SKM-1 treated with dmso at 0.1 percent for 144 hours (cell line): ENCODE results near the gene GATB.

Experiments used
- DNase-seq: peaks from one replicate; lab custom pipeline; 2025; ENCODE audit not compliant: unreplicated experiment; lab: John Stamatoyannopoulos, UW

The GATB gene, protein sequence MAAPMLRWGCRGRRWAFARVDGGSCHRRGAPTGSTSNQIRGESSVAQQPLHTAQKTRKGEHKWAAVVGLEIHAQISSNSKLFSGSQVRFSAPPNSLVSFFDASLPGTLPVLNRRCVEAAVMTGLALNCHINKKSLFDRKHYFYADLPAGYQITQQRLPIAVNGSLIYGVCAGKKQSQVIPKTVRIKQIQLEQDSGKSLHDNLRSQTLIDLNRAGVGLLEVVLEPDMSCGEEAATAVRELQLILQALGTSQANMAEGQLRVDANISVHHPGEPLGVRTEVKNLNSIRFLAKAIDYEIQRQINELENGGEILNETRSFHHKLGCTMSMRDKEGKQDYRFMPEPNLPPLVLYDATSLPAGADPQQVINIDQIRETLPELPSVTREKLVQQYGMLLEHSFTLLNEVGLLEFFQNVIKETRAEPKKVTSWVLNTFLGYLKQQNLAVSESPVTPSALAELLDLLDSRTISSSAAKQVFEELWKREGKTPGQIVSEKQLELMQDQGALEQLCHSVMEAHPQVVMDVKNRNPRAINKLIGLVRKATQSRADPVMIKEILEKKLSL

DNA sequence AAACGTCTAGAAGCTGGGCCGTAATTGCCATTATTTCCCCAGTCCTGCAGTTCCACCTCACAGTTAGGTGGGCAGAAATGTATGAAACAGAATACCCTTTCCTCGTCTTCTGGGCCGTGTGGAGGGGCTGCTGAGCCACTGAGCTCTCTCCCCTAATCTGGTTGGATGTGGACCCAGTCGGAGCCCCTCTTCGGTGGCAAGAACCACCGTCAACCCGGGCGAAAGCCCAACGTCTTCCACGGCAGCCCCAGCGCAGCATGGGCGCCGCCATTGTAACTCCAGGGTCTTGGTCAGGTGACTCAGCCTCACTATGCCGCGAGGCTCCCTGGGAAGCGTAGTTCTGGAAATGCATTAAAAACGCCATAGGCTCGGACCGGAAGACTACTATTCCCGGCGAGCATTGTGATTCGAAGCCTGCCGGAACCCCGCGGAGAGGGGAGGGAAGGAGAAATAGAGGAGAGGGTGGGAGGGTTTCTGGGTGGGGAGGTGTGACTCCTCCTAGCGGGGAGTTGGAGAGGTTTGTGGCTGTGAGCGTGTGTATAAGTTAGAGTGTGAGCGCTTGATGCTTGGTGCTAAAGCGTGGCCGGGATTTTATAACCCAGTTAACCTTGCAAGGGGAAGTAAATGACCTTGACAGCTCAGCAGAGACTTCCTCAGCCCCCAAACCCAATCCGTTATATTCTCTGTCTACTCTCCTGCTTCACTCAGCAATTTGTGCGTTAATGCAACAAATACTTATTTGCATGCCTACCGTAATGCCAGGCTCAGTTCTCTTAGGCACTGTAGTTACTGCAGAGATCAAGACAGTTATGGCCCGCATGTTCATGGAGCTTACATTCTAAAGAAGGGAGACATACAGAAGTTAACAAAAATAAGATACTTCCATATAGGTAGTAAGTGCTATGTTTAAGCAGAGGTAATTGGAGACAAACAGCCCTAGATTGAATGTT lies at the start of gene GATB:
Gene GATB (minus strand): TSS at position 296 of the 950 bp plus-strand sequence. CDS start 25 bp downstream, at position 271.
- peak; percentile 98 for DNase-seq

DNA sequence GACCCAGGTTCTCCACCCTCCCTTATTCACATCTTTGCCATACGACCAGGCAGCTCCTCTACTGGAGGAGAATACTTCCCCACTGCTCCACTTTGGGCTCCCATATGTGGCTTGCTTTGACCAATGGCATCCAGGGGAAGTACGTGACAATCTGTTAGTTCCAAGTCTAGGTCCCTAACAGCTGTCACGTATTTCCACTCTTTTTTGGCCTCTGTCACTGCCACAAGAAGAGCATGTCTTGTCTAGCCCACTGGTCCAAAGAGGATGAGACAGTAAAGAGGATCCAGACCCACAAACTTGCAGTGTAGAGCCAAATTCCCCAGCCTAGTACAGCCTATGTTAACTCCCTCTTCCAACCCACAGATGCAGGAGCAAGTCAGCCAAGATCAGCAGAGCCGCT lies 49.7 kb upstream of the GATB start:
- DNase-seq: no peak

DNA sequence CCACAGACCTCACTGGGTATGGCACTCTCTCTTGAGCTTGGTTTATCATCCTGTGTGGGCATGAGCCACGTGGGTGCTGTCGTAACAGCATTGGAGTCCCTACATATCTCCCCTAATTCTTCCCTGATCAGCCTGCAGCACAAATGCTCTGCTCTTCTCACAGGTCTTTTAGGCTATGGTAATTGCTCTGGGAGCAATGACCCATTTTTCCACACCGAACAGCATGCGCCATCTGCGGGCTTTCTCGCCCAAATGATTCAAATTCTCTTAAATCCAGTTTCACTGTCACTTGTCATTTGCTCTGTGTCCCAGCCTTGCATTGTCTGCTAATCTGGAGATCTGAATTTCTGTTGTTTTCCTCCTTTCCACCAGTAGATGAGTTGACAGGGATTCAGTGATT lies 48.9 kb upstream of the GATB start:
- no peak for DNase-seq

DNA sequence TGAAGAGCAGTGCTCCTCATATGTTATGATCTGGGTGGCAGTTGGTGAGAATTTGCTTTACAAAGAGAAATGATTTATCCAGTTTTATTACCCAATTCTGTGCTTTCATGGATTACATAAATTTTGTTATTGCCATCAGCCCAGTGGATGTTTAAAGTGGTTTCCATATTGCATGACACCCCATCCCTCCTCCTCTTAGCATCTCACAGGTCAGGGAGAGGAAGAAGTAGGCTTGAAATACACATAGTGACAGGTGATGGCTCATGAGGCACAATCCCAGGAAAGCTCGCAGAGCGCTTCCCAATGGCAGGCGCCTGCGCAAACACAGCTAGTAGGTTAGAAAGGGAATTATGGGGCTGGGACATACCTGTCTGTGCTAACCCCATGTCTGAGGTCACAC lies 47.7 kb upstream of the GATB start:
- no peak for DNase-seq

DNA sequence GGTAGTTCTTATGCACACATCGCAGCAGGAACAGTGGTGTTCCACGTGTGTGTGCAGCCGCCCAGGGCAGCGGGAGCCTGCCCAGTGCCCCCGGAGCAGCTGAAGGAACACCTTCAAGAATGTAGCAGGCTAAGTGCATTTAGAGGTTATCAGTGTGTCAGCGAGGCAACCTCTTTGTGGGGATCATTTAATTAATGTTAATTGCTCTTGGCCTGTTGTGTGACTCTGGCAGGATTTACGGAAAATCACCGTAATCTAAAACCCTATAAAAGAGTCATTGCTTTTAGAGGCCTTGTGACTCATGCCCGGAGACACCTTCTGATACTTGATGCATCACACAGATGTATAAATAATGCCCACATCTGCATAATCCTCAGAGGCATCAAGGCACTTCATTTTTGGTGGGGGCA lies 47.3 kb upstream of the GATB start:
- DNase-seq: no peak

DNA sequence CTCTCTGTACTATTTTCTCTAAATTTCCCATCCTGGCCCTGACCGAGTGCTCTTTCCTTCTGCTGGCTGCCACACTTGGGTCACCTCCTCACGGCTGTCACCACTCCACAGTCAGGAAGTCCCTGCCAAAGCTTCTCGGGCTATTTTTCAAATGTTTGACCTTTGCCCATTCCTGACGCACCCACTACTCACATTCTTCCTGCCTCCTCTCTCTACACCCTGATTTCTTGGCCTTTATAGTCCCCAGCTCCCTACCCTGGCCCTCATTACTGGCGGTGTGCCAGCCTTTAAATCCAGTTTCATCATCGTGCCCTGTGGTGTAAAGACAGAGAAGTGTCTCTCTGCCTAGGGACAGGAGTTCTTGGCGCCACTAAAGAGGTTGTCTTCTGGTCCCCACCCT lies 46.4 kb upstream of the GATB start:
- DNase-seq: no peak

DNA sequence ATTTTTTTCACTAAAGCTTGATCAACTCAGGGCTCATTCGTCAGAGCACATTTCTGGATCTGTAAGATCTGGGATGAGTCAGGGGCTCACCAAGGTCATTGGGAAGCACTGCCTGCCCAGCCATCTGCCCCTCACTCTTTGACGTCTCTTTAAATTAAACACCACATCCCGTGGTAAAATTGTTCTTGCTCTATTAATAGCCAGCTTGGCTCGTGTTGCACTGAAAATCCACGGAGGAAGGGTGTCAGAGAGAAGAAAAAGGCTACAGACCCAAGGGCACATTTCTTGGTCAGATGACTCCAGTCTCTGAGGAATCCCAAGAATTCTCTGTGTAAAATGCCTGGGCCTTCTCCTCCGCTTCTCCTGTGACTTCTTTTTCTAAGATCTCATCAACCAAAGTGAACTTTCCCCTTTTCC lies 45.7 kb upstream of the GATB start:
- no peak for DNase-seq

DNA sequence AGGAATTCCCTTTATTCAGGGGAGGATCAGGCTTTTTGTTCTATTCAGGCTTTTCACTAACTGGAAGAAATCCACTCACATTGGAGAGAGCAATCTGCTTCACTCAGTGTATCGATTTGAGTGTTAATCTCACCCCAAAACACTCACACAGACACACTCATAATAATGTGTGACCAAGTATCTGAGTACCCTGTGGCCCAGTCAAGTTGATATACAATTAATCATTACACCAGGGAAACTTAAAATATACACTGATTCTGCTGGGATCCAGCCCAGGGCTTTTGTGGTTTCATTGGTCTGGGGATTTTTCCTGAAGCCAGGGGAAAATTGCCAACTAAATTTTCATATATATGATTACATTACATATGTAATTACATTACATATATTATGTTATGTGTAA lies 44.0 kb upstream of the GATB start:
- DNase-seq: no peak

DNA sequence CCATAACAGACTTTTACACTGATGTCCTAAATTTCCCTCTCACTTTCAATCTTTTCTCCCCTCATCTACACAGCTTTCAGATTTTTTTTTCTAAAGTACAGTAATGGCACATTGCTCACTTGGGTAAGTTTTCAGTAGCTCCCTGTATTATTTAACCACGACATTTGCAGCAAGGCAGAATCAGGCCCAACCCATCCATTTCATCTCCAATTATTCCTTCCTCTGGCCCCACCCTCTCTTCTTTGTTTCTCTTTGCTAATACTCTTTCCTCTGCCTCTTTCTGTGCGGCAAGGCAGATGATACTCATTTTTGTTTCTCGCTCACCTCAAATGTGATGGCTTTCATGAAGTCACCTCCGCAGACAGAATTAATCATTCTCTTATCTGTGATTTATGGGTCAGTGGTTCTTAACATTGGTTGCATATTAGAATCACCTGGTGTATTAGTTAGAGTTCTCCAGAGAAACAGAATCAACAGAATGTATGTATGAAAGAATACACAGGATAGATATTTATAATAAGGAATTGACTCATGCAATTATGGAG lies 43.4 kb upstream of the GATB start:
- no peak for DNase-seq

DNA sequence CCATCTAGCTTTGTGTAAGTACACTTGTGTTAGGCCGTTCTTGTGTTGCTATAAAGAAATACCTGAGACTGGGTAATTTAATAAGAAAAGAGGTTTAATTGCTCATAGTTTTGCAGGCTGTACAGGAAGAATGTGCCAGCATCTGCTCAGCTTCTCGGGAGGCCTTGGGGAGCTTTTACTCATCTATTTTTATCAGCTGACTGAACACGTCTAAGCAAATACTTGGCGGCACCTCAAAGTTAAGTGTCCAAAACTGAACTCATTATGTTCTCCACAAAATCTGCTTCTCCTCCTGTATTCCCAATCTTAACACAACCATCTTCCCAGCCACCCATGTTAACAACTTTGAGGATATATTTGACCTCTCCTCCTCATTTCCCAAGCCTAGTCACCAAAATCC lies 42.4 kb upstream of the GATB start:
- no peak for DNase-seq

DNA sequence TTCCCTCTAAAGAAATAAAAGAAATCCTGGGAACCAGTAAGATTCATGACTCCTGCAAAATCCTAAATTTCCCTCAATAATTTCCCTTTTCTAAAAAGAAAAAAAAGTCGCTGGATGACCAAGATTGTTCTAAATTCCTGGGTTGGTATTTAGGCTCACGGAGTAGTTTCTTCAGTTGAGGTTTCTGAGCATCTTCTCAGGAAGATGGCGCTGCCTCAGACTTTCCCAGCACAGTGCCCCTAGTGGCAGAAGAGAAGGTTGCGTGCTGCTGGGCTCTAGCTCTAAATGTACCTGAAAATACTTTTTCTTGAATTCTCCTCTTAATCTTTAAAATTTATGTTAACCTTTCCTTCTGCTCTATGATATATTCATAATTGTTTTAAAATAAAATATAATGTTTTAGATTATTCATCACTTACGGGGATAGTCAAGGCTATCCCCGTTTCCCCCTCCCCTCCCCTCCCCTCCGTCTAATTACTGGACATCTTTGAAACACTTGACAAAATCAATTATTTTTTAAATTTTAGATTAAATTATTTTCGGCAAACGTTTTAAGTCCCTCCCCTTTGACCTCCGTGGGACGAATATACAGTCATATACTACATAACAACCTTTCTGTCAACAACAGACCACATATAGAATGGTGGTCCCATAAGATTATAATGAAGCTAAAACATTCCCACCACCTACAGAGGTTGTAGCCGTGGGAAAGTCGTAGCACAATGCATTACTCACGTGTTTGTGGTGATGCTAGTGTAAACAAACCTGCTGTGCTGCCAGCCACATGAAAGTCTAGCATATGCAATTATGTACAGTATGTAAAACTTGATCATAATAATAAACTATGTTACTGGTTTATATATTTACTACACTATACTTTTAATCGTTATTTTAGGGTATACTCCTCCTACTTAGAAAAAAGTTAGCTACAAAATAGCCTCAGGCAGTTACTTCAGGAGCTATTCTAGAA lies 41.0 kb upstream of the GATB start:
- DNase-seq: peak; percentile 56

DNA sequence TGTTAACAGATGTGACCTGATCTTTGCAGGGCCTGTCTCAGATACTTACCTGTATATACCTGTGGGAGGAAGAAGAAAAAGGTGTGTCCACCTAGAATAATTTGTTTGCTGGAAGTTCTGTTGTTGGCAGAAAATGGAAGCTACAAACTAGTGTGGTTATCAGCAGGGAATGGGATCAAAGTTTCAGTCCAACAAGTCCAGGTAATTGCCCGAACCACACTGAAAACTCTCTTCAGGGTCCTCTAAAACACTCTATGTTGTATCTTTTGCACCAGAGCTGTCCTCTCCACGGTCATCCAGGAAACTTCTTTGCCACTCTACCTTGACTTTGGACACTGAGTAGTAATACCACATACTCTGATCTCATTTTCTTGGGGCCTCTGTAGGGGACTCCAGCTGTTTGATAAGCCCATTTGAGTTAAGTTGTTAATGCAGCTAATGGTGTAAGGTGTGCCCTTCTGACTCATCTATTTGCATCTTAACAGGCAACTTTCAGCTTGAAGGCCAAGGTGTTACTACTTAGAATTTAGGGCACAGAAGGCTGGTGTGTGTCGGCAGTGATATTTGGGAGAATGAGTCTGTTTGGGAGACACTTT lies 38.7 kb upstream of the GATB start:
- no peak for DNase-seq

DNA sequence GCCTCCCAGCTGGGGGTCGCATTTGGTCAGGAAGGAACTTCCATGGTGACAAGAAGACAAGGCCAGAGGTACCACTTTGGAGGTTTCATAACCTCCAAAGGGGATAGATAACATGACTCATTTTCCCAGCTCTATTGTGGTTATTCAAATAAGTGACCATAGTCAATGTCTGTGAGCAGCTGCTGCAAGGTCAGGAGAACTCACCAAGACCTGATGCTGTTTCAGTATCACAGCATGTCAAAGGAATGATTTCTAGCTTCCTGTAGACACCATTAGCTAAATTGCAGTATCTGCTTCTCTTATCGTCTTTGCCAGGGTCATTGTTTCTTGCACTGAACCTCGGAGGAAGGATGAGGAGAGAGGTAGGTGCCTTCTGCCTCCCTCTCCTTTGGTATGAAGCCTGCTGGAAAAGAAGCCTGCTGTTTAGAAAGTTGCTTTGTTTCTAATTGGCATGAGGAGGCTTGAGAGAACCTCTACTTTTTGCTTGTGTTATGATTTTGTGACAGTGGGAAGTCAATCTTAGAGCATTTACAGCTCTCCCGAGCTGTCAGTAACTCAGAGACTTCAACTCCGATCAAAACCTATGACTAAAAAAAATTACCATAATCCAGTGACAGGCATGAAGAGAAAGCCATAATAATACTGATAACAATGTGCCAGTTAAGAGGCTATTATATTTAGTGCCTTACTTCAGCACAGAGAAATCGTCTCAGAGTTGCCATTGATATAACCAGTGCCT lies 38.0 kb upstream of the GATB start:
- DNase-seq: no peak

DNA sequence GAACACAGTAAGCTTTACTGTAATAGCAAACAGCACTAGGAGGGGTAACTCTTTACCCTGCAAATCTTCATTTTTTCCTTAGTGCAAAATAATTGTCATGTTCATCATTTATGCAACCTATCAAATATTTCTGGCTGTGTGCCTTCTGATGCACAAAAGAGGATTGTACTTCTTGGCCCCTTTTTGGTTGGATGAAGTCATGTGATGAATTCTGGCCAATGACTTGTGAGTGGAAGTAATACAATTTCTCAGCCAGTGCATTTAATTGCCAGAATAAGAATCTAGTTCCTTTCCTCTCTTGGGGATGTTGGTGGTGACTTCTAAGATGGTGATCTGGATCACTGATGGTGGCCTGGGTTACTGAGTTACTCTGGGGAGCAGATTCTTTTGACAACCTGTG lies 37.0 kb upstream of the GATB start:
- no peak for DNase-seq

DNA sequence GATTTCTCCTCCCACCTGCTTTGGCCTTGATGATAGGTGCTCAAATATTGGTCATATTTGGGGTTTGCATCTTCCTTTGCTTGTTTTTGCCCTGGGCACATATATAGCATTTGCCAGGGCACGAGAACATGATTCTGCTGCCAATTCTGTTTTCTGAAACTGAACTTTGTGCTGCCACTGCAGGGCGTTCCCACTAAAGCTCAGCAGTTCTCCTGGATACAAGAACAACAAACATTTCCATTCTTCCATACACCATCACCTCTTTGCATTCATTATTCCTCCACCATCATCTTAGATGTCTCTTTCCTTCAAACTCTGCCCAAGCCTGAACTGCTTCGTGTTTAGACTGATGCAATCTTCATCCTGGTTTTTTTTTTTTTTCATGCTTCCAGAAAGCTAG lies 36.3 kb upstream of the GATB start:
- no peak for DNase-seq

DNA sequence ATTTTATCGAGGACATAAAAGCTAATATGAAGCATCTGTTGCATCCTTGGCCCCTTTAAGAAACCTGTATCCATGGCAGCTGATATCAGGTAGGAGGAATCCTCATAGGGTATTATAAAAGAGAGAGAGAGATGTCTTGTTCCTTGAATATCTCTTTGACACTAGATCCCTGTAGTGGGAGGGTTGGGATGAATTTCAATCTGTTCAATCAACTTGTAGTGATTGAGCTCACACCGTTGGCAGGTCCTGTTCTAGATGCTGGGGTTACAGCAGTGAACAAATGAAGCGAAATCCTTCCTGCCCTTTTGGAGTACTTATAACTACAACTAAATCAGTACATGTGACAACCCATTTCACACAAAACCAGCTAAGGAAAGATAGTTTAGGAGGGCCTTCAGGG lies 35.3 kb upstream of the GATB start:
- DNase-seq: no peak

DNA sequence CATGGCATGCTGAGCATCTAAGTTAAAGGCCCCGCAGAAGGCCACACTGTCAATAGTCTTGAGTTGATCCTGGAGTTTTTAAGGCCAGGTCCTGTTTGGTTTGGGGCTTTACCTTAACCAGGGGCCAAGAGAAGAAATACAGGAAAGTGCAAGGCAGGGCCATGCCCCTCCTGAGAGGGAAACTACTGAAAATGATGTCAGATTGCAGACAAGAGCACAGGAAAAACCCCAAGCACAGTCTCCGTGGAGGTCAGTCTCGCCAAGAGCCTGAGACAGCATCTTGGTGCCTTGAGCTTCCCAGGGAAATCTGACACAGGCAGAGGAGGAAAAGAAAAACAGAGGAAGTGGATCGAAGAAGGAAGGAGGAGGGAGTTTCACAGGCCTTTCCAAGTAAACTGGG lies 32.2 kb upstream of the GATB start:
- DNase-seq: no peak

DNA sequence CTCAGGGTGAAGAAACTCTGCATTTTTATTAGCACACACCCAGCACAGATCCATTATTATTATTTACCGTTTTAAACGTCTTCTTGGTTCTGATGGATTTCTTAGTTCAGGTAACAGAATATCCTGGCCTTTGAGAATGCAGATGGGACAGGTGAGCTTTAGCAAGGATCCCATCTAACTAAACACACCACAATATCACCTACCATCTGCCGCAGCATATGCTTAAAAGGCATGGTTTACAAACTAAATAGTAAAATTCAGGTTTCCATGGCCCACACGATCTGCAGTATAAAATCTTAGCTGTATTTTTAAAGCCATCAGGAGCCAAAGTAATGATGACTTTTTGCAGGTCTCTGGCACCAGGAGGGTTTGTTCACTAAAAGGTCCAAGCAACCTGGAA lies 31.7 kb upstream of the GATB start:
- DNase-seq: no peak

DNA sequence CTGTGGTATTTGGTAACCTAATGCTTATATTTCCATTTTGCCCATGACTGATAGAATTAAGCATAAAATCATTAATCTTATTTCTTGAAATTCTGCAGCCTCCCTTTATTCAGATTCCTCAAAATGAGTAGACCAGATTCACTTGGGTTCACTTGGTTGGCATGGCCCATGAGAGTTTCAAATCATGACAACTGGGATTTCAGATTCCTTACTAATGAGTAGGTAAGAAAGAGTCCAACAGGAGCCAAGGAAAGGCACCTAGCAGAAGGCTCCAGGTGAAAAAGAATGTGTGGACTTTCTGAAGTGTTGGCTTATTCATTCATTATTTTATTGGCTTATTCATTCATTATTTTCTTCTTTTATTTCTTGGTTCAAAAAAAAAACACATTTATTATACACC lies 27.2 kb upstream of the GATB start:
- no peak for DNase-seq
